AML-193 (cell line): ENCODE data around the gene EFCAB12.
"Not testable (repeated sequence)": the region's sequence is repeated elsewhere in the genome, so short reads cannot be mapped to it uniquely, and the experiment has no call there.

ENCODE experiments used
- DNase-seq, 2 experiments: peaks; one replicate each; lab custom pipeline; 2025; lab: John Stamatoyannopoulos, UW

EFCAB12 gene

DNA sequence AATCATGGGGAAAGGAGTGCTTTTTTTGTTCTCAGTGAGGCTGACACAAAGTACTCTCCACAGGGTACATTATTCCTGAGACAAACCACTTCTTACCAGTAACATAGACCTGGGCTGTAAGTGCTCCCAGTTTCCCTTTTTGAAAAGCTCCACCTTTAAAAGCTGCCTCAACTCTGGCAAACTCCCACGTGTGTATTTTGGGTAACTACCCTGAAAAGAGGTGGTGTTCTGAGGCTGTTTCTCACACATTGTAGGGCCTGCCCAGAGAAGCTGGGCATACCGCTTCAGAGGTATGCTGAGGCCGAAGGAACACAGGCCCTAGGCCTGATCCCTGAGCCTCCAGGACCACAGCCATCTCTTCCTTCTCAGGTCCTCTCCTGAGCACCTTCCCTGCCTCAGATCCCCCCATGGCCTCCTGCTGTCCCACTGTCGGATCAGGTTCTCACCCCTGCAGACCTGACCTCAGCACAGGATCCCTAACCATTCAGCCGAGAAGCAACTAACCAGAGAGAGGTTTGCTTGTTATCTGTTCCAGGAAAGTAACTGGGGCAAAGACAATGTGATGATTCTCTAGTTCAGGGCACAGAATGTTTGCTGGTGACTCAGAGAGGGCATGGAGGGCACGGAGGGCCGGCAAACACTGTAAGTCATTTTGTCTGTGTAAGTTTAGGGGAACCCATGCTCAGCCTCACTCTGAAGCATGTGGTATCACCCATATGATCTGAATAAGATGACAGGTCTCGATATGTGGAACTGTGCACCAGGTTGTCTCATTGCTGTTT lies 36.1 kb downstream of the EFCAB12 start:
- not testable (repeated sequence) for DNase-seq

DNA sequence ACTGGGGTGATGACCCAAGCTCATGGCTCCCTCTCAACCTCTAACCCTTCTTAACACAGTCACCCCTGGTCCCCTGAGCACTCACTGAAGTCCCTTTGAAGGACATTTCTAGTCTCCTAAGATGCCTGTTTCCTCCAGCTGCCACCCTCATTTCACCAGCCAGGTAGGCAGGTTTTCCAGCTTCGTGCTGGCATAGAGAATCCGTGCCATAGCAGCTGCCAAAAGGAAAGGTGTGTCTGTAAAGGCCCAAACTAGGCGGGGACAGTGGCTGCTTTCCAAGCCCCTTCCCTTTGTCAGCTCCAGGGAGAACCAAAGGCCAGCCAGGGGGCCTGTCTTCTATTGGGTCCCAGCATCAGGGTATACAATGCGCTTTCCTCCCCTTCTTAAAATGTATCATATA lies 36.9 kb downstream of the EFCAB12 start:
- DNase-seq, result not testable (repeated sequence)

DNA sequence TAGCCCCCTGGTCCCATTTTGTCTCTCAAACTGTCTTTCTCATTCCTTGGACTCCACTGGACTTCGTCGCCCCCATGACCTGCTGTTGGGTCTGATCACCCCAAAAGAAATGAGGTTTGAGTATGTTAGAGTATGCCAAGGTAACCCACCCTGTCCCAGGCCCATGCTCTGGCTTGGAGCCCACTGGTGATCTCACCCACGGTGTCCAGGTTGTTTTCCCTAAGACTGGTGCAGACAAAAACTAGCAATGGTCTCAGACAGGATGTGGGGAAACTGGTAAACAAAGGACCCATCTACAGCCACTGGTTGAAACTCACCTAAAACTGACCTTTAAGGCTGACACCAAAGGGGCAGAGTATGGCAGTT lies 38.9 kb downstream of the EFCAB12 start:
- DNase-seq, result no peak

DNA sequence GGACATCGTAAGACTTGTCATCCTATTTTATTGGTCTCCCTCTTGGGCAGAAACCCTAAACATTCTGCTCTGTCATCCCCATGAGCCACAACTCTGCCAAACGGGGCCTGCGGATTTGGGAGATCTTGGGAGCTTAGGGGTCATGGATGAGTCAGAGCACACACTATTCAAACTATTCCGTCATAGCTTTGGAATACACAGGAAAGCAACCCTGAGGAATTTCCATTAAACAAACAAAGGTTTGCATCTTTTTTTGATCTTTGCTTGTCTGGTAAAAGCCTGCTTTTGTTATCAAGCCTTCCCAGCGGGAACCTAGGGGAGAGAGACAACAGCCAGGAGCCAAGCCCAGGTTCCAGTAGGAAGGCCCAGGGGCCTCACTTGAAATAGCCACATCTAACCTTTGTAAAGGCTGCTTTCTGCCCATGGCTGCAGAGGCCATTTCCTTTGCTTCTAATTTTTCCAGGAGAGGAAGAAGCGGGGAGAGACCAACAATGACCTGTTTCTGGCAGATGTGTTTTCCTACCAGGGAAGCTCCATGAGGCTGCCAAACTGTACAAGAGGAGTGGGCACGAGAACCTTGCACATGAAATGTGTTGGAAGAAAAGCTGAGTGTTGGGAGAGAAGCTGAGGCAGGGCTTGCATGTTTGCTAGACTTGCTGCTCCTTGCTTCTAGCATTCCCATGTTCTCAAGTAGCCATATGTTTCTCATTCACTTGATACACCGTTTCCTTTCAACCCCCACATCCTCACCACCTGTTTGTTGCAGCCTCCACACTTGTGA lies 39.5 kb downstream of the EFCAB12 start:
- not testable (repeated sequence) for DNase-seq

DNA sequence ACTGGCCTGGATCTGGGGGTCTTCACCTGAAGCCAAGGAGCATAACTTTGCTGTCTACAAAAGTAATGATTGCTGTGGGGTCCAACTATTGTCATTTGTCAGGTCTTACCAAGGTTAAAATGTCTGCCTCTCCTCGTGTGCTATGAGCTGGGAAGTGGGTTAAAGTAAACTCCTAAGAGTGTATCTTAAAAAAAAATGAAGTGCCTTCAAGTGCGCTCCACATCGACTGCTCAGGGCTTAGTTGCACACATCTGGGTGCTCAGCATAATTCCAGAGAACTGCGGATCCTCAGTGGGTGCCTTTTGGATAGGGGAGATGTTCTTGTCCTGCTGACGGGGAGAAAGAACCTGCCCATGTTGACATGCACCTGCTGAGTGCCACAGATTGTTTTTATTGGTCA lies 40.9 kb downstream of the EFCAB12 start:
- DNase-seq, result no peak

DNA sequence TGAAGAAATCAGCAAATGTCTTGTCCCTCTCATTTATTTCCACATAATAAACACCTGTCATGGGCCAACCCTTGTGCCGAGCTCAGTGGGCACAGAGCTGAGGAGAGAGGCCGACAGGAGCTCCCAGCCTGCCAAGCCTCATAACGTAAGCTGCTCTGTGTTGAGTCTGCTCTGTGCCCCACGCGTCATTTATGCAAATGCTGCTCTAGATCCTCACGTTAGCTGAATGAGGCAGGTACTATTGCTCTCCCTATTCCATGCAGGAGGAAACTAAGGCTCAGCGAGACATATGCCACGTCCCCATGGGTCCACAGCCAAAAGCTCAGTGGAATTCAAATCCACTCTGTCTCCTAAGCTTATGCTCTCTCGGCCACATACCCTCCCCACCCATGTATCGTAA lies 41.5 kb downstream of the EFCAB12 start:
- DNase-seq, result no peak

DNA sequence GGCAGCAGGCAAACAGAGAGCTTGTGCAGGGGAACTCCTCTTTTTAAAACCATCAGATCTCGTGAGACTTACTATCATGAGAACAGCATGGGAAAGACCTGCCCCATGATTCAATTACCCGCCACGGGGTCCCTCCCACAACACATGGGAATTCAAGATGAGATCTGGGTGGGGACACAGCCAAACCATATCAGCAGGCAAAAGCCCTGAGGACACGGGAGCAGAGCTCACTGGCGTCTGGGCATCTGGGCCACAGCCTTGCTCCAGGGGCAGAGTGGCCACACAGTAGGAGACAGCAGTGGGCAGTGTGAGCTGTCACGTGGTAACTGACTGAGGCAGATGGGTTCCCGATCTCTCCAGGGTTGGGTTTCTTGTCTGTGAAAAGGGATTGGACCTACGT lies 42.9 kb downstream of the EFCAB12 start:
- not testable (repeated sequence) for DNase-seq

DNA sequence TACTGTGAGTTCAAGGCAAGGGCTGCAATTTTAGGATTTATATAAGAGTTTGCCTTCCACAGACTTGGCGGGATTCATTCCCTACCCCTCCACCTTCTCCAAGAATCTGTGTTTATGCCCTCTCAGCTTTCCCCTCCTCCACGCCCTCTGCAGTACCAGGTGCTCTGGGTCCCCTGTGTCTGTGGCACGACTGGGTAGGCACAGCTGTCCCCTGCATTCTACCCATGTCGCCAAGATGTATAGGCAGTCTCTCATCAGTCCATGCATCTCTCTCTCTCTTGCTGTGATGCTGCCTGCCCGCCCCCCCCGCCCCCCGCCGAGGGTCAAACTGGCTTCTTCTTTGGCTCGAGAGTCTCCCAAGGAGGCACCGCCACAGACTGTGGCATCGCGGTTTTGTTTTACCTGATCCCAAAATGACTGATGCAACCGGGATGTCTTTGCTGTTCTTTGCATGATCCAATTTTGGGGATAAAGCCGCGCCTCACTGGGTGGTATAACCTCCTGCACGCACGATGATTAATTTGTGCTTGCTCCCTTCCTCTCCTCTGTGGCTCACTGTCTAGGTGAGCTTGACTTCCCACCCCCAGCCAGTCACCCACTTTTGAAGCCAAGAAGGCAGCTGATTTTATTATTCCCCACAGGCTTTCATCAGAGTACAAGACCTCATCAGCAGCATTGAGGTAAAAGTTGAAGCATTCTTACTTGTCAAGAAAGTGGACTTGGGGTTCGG lies 43.7 kb downstream of the EFCAB12 start:
- no peak for DNase-seq

DNA sequence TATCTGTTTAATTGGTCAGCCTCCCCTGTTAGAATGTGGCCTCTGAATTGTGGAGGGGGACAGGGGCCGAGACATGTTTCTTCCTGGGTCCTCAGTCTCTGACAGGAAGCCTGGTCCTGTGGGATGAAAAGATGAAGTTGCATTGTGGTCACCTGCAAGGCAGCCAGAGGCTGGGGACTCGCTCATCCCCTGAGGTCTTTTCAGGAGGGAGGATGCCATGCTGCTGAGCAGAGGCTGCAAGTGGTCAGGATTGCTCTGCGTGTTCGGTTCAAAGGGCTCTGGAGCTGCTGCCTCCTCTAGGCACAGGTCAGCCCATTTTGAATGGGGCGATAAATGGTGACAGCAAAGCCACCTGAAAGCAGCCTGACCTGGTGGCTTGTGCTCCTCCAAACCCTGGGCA lies 44.3 kb downstream of the EFCAB12 start:
- DNase-seq, result not testable (repeated sequence)

DNA sequence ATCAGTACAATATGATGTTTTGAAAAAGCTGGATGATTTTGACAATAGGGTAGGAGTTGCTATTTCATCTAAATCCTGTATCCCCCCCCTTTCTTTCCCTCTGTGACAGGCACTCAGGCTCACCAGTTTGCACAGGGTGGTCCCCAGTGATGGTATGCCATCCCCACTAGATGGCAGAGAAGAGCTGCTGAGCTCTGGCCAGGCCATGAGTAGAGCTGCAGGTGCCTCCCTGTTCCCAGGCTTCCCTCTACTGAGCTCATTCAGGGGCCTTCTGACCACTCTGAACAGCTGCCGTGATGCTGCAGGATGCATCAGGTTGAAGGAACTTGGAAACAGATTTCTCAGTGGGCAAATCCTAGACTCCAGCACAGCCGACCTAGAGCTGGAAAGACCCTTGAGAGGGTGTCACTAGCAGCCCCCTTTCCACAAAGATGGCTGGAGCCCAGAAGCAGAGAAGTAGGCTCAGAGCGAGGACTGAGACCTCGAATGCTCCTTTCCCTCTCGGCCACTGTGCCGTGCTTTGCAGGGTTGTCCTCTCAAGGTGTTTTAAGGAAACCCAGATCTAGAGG lies 45.1 kb downstream of the EFCAB12 start:
- DNase-seq, result peak; percentile 51 to 73

DNA sequence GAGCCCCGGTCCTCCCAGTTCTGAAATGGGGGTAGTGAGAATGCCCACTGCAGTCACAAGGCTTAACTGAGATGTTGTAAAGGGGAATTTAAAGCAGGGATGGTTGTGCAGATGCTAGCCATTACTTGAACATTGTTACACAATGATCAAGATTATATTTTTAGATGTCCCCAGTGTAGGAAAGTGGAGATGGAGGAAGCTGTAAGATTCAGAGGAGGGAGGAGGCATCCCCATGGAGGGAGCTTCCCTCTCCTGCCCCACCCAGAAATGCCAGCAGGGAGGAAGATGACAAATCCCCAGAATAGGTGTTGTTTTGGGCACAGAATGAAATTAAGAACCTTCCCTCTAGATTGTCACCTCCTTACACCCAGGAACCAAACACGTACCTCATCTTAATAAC lies 46.1 kb downstream of the EFCAB12 start:
- DNase-seq, result no peak

DNA sequence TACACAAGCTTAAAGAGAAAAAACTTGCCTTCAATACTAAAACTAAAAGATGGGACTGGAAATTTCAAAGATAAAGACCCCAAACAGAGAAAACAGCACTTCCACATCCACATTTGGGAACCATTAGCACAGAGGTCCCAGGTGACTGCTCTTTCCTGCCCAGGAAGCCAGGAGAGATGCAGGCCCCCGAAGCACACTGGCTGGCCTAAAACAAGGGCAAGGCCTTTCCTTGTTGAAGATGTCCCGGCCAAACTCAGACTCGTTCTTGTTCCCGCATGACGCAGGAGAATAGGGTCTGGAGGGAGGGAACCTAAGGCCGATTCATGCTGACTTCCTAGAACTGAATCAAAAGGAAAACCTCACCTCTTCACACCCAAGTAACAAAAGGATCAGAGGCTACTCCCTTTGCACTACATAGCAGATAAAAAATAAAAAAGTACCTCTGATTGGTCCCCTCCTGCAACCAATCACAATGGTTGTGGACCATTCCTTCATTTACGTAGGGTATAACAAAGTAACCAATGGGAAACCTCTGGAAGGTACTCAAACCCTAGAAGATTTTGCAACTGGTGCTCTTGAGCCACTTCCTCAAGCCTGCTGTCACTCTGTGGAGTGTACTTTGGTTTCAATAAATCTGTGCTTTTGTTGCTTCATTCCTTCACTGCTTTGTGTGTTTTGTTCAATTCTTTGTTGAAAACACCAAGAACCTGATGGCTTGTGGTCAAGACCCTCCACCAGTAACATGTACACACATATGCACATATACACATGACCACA lies 48.7 kb downstream of the EFCAB12 start:
- no peak for DNase-seq

DNA sequence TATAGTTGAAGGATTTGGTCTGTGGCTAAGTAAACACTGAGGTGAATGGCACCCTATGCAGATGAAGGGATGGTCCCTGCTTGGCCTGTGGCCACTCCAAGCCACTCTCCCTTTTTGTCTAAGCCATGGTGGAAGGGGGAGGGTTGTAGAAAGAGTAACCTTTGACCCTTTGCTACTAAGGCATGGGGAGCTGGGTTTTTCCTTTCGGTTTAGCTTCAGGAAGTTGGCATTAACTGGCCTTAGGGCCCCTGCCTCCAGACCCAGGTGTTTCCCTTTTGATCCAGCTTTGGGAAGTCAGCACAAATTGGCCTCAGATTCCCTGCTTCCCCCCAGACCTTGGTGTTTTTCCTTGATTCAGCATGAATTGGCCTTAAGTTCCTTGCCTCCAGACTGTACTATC lies 49.5 kb downstream of the EFCAB12 start:
- no peak for DNase-seq

DNA sequence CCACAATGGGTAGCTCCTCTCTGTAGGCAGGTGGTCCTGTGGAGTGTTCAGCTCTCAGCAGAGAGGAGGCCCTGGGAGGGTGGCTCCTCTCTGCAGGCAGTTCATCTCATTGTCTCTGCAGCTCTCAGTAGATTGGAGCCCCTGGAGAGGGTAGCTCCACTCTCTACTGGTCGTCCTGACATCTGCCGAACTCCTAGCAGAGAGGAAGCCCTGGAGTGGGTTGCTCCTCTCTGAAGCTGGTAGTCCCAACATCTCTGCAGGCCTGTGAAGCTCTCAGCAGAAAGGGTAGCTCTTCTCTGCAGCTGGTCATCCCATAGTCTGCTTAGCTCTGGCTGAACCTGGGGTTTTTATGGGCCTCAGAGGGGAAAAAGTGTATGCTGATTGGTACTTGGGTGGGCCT lies 50.8 kb downstream of the EFCAB12 start:
- no peak for DNase-seq

DNA sequence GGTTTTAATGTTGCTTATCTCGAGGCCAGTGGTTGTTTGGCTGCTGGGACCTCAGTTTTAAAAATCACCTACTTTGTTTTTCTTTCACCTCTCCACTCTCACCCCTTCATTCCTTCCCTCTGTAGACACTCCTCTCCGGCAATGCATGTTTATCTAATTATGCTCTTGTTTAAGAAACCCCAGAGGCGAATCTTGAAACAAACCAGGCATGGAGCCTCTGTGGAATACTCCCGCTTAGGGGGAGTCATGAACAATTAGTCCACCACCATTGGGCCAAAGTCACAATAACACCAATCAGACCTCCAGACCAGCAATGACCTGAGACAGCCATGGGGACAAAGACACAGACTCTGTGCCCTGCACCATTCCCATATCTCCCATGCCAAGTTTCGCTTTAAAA lies 53.3 kb downstream of the EFCAB12 start:
- no peak for DNase-seq

DNA sequence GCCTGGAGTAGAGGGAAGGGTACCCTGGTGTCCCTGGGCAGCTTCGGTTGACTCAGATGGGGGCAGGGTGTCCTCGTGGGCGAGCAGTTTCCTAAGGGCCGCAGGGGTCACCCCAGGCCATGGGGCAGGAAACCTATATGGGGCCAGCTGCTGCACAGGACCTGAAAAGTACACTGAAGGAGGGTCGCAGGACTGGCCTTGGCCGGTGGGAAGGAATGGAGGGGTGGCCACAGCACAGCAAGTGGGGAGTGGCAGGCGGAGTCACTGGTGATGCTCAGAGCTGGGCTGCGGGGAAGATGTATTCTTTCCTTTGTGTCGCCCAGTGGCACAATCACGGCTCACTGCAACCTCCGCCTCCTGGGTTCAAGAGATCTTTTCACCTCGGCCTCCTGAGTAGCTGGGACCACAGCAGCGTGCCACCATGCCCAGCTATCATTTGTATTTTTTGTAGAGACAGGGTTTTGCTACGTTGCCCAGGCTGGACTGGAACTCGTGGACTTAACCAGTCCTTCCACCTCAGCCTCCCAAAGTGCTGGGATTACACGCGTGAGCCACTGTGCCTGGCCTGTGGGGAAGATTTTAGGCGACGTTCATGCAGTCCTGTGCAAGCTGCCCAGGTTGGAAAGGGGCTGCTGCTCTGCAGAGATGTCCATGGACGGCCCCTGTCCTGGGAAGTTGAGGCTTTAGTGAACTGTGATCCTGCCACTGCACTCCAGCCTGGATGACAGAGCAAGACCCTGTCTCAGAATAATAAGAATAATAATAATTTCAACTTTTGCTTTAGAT lies 57.2 kb downstream of the EFCAB12 start:
- no peak for DNase-seq

DNA sequence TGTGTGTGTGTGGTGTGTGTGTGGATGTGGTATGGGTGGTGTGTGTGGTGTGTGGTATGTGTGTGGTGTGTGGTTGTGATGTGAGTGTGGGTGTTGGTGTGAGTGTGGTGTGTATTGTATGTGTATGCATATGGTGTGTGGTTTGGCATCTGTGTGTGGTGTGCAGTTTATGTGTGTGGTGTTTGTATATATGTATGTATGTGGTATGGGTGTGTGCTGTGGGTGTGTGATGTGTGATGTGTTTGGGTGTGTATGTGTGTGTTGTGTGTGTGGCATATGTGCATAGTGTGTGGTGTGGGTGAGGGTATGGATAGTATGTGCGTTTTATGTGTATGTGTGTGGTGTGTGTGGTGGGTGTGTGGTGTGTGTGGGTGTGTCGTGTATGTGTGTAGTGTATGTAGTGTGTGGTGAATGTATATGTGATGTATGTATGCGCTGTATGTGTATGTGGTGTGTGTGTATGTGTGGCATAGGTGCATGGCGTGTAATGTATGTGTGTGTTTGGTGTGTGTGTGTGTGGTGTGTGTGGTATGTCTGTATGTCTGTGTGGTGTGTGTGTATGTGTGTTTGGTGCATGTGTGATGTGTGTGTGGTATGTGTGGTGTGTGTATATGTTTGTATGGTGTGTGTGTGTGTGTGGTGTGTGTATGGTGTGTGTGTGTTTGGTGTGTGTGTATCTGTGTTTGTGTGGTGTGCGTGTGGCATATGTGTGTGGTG lies 58.0 kb downstream of the EFCAB12 start:
- no peak for DNase-seq

DNA sequence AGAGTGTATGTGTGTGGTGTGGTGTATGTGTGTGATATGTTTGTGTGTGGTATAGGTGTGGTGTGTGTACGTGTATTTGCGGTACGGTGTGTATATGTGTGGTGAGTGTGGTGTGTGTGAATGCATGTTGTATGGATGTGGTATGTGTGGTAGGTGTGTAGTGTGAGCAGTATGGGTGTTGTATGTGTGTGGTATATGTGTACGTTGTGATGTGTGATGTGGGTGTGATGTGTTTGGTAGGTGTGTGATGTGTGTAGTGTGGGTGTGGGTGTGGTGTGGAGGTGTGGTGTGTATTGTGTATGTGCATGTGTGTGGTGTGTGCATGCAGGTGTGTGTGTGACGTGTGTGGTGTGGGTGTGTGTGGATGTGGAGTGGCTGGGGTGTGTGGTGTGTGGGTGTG lies 58.7 kb downstream of the EFCAB12 start:
- no peak for DNase-seq

DNA sequence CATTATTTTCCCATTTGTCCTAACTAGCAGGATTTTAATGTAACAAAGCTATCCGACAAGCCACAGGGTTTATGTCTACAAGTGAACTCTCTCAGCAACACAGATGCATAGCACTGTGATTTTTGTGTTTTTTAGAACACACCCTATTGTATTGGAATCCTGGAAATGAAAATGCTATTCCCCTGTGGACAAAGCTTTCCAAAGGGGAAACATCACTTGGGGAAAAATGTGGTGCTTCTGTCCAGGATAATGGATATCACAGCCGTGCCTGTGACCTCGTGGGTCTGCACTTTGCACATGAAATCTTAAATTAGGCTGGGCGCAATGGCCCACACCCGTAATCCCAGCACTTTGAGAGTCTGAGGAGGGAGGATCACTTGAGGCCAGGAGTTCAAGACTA lies 60.6 kb downstream of the EFCAB12 start:
- no peak for DNase-seq

DNA sequence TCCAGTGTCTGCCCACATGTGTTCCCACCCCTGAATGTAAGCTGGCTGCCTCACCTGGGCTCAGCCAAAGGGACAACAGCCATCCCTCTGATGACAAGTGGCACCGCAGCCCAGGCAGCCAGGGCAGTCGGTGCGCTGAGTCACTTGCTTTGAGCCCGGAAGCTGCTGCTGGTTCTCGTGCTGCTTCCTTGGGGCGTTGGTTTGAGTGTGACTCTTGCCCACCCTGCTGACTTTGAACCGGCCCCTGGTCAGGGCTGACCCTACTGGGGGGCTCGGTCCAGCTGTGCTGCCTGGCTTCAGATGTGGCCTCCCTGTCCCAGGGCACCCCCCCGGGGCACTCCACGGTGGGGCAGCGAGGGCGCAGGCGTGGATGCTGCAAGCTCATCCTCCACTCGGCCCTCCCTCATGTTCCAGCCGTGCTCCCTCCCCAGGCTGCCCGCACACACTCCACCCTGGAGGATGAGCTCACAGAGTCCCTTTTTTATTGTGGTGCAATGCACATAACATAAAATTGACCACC lies 62.1 kb downstream of the EFCAB12 start:
- DNase-seq, result no peak
